ENCODE data around the gene LINC01488.

The LINC01488 gene

DNA sequence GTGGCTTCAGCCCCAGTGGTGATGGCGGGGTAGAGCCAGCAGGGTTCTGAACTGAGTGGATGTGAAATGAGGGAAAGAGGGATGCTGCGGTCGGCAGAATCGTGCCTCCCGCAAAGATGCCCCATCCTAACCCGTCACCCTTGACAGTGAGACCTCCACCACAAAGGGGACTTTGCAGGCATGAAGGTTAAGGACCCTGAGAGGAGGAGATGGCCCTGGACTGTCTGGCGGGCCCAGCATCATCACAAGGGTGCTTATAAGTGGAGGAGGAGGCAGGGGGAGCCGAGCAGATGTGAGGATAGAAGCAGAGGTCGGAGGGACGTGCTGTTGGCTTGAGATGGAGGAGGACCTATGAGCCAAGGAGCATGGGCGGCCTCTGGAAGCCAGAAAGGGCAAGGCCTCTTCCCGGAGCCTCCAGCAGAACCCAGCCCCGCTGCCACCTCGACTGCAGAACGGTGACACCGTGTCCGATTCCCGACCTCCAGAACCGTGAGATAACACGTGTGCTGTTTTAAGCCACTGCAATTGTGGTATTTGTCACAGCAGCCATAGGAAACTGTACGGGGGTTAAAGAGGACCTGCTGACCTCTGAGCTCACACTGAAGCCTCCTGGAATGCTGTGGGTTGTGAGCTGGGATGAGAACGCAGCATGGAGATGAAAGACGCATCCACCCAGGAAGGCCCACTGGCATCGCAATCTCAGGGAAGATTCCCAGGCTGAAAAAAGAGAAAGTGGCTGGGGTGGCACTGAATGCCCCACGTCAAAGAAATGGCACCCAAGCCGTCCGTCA is 10.9 kb downstream of the LINC01488 start:
- DNase-seq (ENCODE audit: low read depth): peak; percentile 31

- DNase-seq (ENCODE audit: low read depth): no peak
Observed at GRCh38 chr11:69493931-69494821, 12.7 kb downstream of the LINC01488 start.

DNA sequence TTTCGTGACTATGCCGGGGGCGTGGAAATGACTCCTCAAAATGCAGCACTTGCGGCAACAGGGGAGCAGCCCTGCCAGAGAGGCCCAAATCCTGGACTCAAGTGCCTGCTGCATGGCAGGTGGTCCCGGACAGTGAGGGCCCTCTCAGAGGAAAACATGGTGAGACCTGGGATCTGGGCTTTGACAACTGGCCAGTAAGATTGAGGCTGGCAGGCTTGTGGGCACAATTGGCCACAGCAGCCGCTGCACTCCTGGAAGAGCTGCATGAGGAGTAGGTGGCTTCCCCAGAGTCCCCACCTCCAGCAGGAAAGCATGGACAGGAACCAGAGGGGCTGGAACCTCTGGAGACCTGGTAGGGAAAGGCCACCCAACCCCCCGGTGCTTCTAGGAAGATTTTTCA is 13.4 kb downstream of the LINC01488 start:
- DNase-seq (ENCODE audit: low read depth): no peak

DNA sequence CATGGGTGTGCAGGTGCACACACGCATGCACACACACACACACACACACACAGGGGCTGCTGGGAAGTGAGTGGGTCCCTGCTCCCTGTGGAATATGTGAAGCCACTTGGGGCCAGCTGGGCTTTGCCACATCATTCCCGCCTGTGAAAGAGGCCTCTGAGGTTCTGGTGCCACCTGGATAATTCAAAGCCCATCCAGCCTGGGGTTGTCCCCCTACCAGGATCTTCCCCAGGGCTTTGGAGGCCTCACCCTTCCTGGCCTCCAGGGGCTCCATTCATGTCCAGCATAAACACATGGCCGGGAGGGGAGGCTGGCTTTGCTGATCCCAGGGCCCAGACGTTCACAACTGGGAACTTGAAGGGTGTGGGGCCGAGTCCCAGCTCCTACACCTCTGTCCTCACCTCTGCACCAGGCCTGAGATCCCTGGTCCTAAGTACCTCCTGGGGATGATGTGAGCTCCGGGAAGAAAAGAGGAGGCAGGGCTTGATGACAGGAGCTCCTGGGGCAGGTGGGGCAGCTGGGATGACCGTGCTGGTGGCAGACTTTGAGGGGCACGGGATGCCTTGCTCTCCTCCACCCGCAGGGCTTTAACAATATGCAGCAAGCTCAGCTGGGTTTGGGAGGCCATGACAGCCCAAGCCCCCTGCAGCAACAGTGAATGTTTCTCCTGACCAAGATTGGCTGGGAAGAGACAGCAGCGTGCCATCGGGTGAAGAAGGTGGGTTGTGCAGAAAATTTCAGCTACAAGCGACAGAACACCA is 14.2 kb downstream of the LINC01488 start:
- DNase-seq (ENCODE audit: low read depth): no peak

DNA sequence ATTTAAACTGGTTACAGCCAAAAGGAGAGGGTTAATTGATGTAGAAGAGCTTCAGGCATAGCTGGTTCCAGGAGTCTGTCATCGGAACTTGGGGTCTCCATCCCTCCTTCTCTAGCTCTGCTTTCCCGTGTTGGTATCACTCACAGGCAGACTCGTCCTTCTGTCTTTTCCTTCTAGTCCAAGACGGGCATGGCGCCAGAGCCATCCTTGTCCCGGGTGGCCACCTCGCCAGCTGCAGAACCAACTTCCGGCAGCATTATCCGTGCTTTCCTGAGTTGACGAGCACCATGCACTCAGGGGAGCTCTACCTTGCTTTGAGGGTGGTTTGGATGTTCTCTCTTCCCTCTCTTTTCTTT is 14.7 kb downstream of the LINC01488 start:
- DNase-seq (ENCODE audit: low read depth): no peak

- DNase-seq (ENCODE audit: low read depth): no peak
Observed at GRCh38 chr11:69496631-69497220, 15.3 kb downstream of the LINC01488 start.

DNA sequence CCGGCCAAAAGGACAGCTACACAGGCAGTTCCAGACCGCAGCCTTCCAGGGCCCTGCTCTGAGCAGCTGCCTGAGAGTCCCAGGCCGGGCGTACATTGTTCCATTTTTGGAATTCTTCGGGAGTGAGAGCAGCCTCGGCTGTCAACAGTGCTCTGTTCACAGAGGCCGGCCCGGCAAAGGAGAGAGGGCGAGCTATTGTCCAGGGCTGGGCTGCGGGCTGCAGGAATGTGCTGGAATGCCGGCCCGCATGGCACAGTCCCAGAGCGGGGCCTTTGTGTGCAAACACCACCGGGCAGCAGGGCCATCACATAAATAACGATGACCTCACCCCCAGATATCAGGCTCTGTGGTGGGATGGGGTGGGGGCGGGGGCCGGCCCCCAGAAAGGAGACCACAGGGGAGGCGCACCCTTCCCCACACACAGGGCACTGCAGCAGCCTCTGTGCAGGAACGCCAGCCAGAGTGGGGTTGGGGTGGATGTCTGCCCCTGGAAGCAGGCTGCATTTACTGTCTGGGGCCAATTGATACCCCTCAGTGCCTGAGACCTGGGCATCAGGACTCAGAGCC is 15.8 kb downstream of the LINC01488 start:
- peak; percentile 99 for DNase-seq (ENCODE audit: low read depth)

- no peak for DNase-seq (ENCODE audit: low read depth)
Observed at GRCh38 chr11:69498614-69499175, 17.2 kb downstream of the LINC01488 start.

DNA sequence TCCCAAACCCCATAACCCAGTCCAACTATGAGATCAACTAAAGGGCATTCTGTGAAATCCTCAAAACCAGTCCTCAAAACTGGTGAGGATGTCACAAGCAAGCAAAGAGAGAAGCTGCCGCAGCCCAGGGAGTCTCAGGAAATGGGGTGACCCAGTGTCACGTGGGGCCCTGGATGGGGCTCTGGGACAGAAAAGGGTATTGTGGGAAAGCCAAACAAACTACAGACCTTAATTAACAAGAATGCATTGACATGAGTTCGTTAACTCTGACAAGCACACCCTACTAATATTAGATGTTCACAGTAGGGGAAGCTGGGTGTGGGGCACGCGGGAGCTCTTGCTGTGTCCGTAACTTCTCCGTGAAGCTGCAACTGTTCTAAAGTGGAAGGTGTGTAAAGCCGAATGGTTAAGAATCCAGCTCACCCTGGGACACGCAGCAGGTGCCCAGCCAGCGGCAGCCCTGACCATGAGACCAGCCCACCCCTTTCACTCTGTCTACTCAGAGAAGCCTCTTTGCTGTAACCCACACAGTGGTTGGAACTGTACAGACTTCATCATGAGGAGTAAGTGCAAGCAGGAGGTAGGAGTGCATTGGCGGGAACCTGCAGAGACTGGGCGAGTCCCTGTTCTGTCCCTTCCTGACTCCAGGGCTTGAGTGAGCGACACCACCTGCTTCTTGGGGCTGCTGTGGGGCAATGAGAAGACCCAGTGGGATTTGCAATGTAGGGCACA is 17.9 kb downstream of the LINC01488 start:
- DNase-seq (ENCODE audit: low read depth): no peak

DNA sequence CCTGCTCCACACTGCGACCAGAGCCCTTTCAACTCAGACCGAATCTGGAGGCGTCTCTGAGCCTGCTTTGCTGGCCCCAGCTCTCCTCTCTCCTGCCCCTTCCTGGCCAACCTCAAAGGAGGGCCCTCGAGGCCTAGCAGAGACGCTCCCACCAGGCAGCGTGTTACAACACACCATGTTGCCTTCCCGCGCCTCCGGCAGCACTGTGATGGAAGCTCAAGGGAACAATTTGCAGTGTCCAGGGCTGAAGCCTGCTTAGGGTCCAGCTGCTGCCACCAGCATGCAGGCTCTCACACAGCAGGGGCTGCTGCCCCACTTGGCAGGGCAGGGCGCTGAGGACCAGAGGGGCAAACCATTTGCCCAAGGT is 18.4 kb downstream of the LINC01488 start:
- DNase-seq (ENCODE audit: low read depth): no peak

- no peak for DNase-seq (ENCODE audit: low read depth)
Observed at GRCh38 chr11:69500285-69501120, 19.0 kb downstream of the LINC01488 start.

- DNase-seq (ENCODE audit: low read depth): no peak
Observed at GRCh38 chr11:69501121-69501489, 19.6 kb downstream of the LINC01488 start.

DNA sequence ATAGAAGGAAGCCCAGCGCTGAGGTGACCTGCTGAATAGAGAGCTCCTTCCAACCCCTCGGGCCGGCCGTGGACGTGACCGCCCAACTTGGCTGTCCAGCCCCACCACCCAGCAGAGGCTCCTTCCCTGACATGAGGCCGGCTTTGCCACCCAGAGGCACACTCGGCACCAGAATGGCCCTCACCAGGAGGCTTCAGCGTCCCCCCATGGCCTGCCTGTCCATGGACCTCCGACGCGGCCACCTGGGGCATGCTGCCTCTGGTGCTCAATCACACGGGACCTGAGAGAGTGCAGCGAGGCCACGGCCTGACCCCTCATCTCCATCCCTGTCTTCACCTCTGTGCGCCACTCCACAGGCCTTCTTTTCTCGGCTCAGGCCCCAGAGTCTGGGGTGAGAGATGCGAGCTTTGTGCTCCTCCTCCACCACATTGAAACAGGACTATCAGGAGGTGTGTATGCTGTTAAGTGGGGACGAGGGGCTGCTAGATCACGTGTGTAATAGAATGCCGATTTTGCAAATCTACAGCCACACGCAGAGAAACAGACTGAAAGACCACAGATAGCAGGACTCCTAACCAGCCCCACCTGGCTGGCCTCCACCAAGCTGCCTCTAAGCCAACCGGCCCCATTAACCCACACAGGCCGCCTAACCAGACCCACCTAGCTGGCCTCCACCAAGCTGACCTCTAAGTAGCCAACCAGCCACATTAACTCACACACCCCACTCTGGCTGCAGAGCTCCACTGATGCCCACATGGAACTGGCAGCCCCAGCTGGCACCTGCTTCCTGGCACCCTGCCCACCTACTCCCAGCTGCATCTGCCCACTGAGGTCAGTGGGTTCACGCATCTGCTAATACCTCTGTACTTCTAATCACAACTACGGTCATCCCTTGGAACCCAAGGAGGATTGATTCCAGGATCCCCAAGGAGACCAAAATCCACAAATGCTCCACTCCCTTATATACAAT is 20.7 kb downstream of the LINC01488 start:
- no peak for DNase-seq (ENCODE audit: low read depth)

DNA sequence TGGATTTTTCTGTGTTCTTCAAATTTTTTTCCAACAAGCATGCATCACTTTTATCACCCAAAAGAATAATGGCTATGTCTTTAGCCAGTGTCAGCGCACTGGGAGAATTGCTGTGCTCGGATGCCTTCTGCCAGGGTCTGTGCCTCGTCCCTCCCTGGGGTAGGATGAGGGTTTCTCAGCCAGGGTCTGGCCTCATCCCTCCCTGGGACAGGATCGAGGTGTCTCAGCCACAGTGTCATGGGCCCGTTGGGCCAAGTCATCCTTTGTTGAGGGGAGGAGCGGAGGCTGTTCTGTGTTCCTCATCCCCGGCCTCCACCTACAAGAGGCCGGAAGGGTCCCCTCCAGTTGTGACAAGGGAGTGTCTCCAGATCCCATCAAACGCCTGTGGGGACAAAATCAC is 22.7 kb downstream of the LINC01488 start:
- DNase-seq (ENCODE audit: low read depth): no peak

- DNase-seq (ENCODE audit: low read depth): no peak
Observed at GRCh38 chr11:69504576-69505335, 23.3 kb downstream of the LINC01488 start.

- no peak for DNase-seq (ENCODE audit: low read depth)
Observed at GRCh38 chr11:69508974-69509373, 27.5 kb downstream of the LINC01488 start.

DNA sequence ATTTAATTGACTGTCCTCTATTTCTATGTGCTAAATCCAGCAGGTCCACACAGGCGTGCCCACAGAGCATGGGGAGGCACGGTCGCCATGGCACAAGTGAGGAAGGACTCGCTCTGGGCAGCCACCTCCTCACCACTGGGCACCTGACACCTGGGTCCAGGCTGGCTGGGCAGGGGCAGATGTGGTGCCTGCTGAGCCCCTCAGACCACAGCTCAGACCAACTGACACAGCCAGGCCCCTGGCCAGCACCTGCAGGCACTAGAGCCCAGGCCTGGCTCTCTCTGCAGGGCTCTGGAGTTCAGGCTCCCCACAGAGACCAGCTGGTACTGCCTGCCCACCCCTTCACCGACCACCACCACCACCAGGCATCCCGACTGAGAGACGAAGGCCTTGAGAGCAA is 27.9 kb downstream of the LINC01488 start:
- DNase-seq (ENCODE audit: low read depth): no peak

GRCh38 chr11:69509846-69510390 is 28.5 kb downstream of the LINC01488 start:
- no peak for DNase-seq (ENCODE audit: low read depth)
